Endothelial cell of umbilical vein (primary cell): ENCODE measurements around the gene FA2H. TPM values are rescaled to one million over a fixed set of nuclear protein-coding genes. Genes with fewer than 3 reads are reported as not detected.

Experiments used
- BruUV-seq: library from RNA; stranded (reverse); fragments of 400-500 nt; replicated peaks from 2 replicates; lab custom pipeline; 2021; lab: Mats Ljungman, UMichigan
- CTCF ChIA-PET: fragments of 300-600, 350-600 bp; sonication (Branson Sonifier 250); formaldehyde crosslinking; loops from one replicate; lab custom pipeline; 2021; ENCODE audit warnings: antibody characterized with exemption, inconsistent platforms; lab: Charles Lee
- POLR2A ChIA-PET: fragments of 300-600, 350-600 bp; sonication (Branson Sonifier 250); formaldehyde crosslinking; loops from one replicate; lab custom pipeline; 2021; ENCODE audit warnings: antibody characterized with exemption, inconsistent platforms; lab: Charles Lee
- DNase-seq: peaks from one replicate; pipeline ENCODE4 v3.0.0-alpha.2; 2011; ENCODE audit warnings: low read depth, low spot score
- FAIRE-seq: peaks from 2 replicates; lab custom pipeline; 2011; peaks lifted over from hg19 to GRCh38; lab: Jason Lieb, UNC
- H2AFZ ChIP-seq: 2 replicates; pipeline ENCODE4 v1.6.0; 2012; ENCODE audit warnings: low read depth, low read length, control low read depth, inconsistent platforms
- H3K27ac ChIP-seq: 2 replicates; pipeline ENCODE4 v1.5.1; 2011; ENCODE audit warnings: low read depth, mild to moderate bottlenecking, control low read depth, low read length, moderate library complexity; ENCODE audit not compliant: insufficient read depth
- H3K27me3 ChIP-seq, 2 experiments: 2 replicates each; pipeline versions ENCODE4 v1.6.0 to v1.6.1; 2011; ENCODE audit warnings: low read length in 2 of 2, mixed read lengths in 1 of 2; ENCODE audit not compliant: control insufficient read depth in 2 of 2, insufficient read depth in 2 of 2
- H3K36me3 ChIP-seq, 2 experiments: 2 replicates in 1 of 2; 3 replicates in 1 of 2; pipeline ENCODE4 v1.5.1; 2011; ENCODE audit warnings: low read length in 2 of 2, mild to moderate bottlenecking in 1 of 2, moderate library complexity in 1 of 2; ENCODE audit not compliant: control insufficient read depth in 2 of 2, insufficient read depth in 2 of 2; ENCODE audit errors: extremely low read depth in 1 of 2
- H3K4me1 ChIP-seq: 3 replicates; pipeline ENCODE4 v1.5.1; 2011; ENCODE audit warnings: mild to moderate bottlenecking, low read length; ENCODE audit not compliant: control insufficient read depth, insufficient read depth; ENCODE audit errors: extremely low read depth
- H3K4me2 ChIP-seq: 2 replicates; pipeline ENCODE4 v1.6.1; 2011; ENCODE audit warnings: low read length, control low read depth, mixed read lengths; ENCODE audit not compliant: insufficient read depth
- H3K4me3 ChIP-seq, 3 experiments: fragments of 200-600 bp in 1 of 3; sonication (generic), shearing (Covaris generic) in 1 of 3; replicated peaks in 1 of 3; 2 replicates each; pipeline ENCODE4 v1.5.1; 2011 to 2016; ENCODE audit warnings: control low read depth in 3 of 3, low read length in 3 of 3, mild to moderate bottlenecking in 2 of 3, inconsistent platforms in 1 of 3, low read depth in 1 of 3, moderate library complexity in 1 of 3; ENCODE audit not compliant: insufficient read depth in 1 of 3
- H3K79me2 ChIP-seq: 2 replicates; pipeline ENCODE4 v1.6.0; 2012; ENCODE audit warnings: low read length, inconsistent platforms; ENCODE audit not compliant: control insufficient read depth, insufficient read depth
- H3K9ac ChIP-seq: replicated peaks from 2 replicates; pipeline ENCODE3; 2011; ENCODE audit warnings: low read length, control low read depth; ENCODE audit not compliant: insufficient read depth; ENCODE audit errors: extremely low read depth
- H3K9me1 ChIP-seq: replicated peaks from 3 replicates; pipeline ENCODE4 v1.6.0; 2011; ENCODE audit warnings: mild to moderate bottlenecking, low read length; ENCODE audit not compliant: control insufficient read depth, insufficient read depth; ENCODE audit errors: extremely low read depth
- H3K9me3 ChIP-seq: replicated peaks from 2 replicates; pipeline ENCODE4 v1.5.1; 2012; ENCODE audit warnings: low read length, inconsistent platforms; ENCODE audit not compliant: control insufficient read depth, insufficient read depth
- H4K20me1 ChIP-seq: replicated peaks from 2 replicates; pipeline ENCODE3; 2011; ENCODE audit warnings: mild to moderate bottlenecking, low read length; ENCODE audit not compliant: control insufficient read depth, insufficient read depth; ENCODE audit errors: extremely low read depth
- EZH2 ChIP-seq: IDR thresholded peaks from 2 replicates; pipeline ENCODE4 v1.6.1; 2012; ENCODE audit warnings: borderline replicate concordance, low read depth, mild to moderate bottlenecking, moderate library complexity, low read length, inconsistent platforms; ENCODE audit not compliant: severe bottlenecking
- FOS ChIP-seq: IDR thresholded peaks from 2 replicates; pipeline ENCODE4 v1.6.1; 2011; ENCODE audit warnings: mild to moderate bottlenecking, low read length, moderate library complexity, borderline replicate concordance; ENCODE audit not compliant: insufficient read depth
- JUN ChIP-seq: IDR thresholded peaks from 2 replicates; pipeline ENCODE4 v1.6.1; 2011; ENCODE audit warnings: borderline replicate concordance, low read depth; ENCODE audit not compliant: insufficient read length, insufficient read depth
- POLR2A ChIP-seq: IDR thresholded peaks from 2 replicates; pipeline ENCODE4 v1.6.1; 2012; ENCODE audit warnings: low read depth, mild to moderate bottlenecking, control low read depth, low read length
- POLR2AphosphoS5 ChIP-seq: IDR thresholded peaks from 2 replicates; pipeline ENCODE4 v1.6.1; 2012; ENCODE audit warnings: low read depth, mild to moderate bottlenecking, control low read depth, low read length, moderate library complexity; ENCODE audit not compliant: insufficient read depth
- dilution Hi-C: fragments of 300-500 bp; cut with MboI; formaldehyde crosslinking; loops from one replicate; pipeline ENCODE4 v1.15.0; 2019; ENCODE audit warnings: low sequenced_read_pairs; ENCODE audit not compliant: extremely low pct_ligation_motif_present
- intact Hi-C: fragments of 100-400 bp; cut with micrococcal nuclease; formaldehyde crosslinking; loops from one replicate; pipeline ENCODE4 v1.10.0; 2022
- polyA plus RNA-seq, 4 experiments: library from polyadenylated mRNA; depleted of rRNA in 3 of 4; stranded (reverse) in 3 of 4; unstranded in 1 of 4; fragments of >200 nt; gene quantifications; 2 replicates each; pipeline versions ENCODE4 v1.2.1 to v1.2.3, GENCODE V29; 2011 to 2012; ENCODE audit warnings: missing spikeins in 1 of 4
- total RNA-seq: library from RNA; stranded (reverse); gene quantifications from 2 replicates; pipeline ENCODE4 v1.2.3, GENCODE V29; 2021
- TF ChIP-seq, protein P1 (sequence below), 2 donors: IDR thresholded peaks; 1 replicate in 1 of 2; 2 replicates in 1 of 2; pipeline ENCODE4 v1.5.1; 2011; ENCODE audit warnings: low read length in 2 of 2, mild to moderate bottlenecking in 2 of 2, moderate library complexity in 2 of 2, control low read depth in 1 of 2, inconsistent platforms in 1 of 2, low read depth in 1 of 2; ENCODE audit not compliant: insufficient read depth in 1 of 2; ENCODE audit errors: extremely low read depth in 1 of 2

FA2H gene
- total and polyA plus RNA-seq, 2 donors (not counting 3 experiments of a cell fraction or from before 2014, with no cell fraction given) = not detected

- dilution Hi-C loops = no loop called here
- Histone ChIP-seq H3K4me1 (no peaks in the 10 kb centered on the region), H4K20me1 (no peaks in the 10 kb centered on the region), H3K27me3 (peaks cover 4 to 15% of the 10 kb centered on the region in 2 experiments), H3K27ac (no peak overlapping the region), H3K4me2 (no peak overlapping the region), H3K9ac (no peak overlapping the region), H2AFZ (no peak overlapping the region), H3K9me1 (no peaks in the 10 kb centered on the region), H3K36me3 (no peaks in the 10 kb centered on the region), H3K4me3 (no peak overlapping the region), H3K9me3 (no peaks in the 10 kb centered on the region), H3K79me2 (no peaks in the 10 kb centered on the region)
- TF ChIP-seq JUN (no peak), FOS (no peak), EZH2 (no peak), POLR2A (no peak)
- no peak for DNase-seq
- no peak for FAIRE-seq
- ChIA-PET CTCF (interaction anchor here (1.8 kb wide), 1 partner anchor 45 kb away, joined by 8 read pairs; no protein-coding TSS in a partner anchor), POLR2A (no interaction called here)
- intact Hi-C loops = no loop called here
- no TSS peak for BruUV-seq
Observed at GRCh38 chr16:74817851-74818250, 43.2 kb upstream of the FA2H start.

DNA sequence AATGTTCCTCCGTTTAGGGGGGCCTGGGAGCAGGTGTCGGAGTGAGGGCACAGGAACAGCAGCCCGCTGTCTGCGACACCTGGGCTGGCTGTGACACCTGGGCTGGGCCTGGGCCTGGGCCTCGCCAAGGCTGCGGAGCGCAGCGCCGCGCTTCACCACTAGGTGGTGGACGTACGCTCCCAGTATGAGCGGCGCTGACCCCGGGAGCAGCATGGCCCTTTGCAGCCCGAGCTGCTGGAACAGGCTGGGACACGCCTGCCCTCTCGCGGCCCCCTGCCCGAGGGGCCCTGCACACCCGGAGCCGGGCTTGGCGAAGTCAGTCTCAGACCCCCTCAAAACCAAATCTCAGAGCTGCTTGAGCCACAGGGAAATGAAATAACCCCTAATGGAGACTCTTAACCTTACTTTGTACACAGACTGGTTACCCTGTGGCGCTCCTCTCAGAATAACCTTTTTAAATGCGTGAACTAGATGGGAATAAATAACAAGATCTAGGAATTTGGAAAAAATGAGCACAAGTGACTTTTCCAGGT is 38.6 kb upstream of the FA2H start:
- dilution Hi-C loops = no loop called here
- no peaks in the 10 kb centered on the region for H3K9me1 ChIP-seq
- H3K9ac ChIP-seq = no peak overlapping the region

More for the DNA sequence above, 38.6 kb upstream of the FA2H start:
- intact Hi-C loops = loop anchor here (1.0 kb wide), 3 partner anchors 49 to 298 kb away; no protein-coding TSS in a partner anchor
- no peaks in the 10 kb centered on the region for H3K36me3 ChIP-seq
- BruUV-seq = no TSS peak
- H3K4me1 ChIP-seq = no peaks in the 10 kb centered on the region
- no peaks in the 10 kb centered on the region for H3K9me3 ChIP-seq
- no peaks in the 10 kb centered on the region for H4K20me1 ChIP-seq
- POLR2A ChIA-PET = no interaction called here
- peaks cover 0 to 8% of the 10 kb centered on the region in 2 experiments for H3K27me3 ChIP-seq
- CTCF ChIA-PET = interaction anchor here (0.6 to 5.4 kb wide), 16 partner anchors 9 to 298 kb away, joined by 3 to 144 read pairs (median 5); partner anchors contain the start of gene FA2H
- no peaks in the 10 kb centered on the region for H3K79me2 ChIP-seq
- FAIRE-seq (peak; percentile 86), DNase-seq (peak; percentile 61)
- H3K4me2 ChIP-seq = no peak overlapping the region
- TF ChIP-seq POLR2AphosphoS5 (no peak), FOS (no peak), POLR2A (no peak)
- TF ChIP-seq, protein P1, sequence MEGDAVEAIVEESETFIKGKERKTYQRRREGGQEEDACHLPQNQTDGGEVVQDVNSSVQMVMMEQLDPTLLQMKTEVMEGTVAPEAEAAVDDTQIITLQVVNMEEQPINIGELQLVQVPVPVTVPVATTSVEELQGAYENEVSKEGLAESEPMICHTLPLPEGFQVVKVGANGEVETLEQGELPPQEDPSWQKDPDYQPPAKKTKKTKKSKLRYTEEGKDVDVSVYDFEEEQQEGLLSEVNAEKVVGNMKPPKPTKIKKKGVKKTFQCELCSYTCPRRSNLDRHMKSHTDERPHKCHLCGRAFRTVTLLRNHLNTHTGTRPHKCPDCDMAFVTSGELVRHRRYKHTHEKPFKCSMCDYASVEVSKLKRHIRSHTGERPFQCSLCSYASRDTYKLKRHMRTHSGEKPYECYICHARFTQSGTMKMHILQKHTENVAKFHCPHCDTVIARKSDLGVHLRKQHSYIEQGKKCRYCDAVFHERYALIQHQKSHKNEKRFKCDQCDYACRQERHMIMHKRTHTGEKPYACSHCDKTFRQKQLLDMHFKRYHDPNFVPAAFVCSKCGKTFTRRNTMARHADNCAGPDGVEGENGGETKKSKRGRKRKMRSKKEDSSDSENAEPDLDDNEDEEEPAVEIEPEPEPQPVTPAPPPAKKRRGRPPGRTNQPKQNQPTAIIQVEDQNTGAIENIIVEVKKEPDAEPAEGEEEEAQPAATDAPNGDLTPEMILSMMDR (IDR thresholded peaks at IDR 0.05; ENCODE audit: extremely low read depth in 1 of 2, insufficient read depth in 1 of 2, low read depth in 1 of 2, low read length in 2 of 2) = peak; percentile 97 to 98
- H3K27ac ChIP-seq = no peak overlapping the region
- peak overlapping the region; percentile 40 for H2AFZ ChIP-seq
- H3K4me3 ChIP-seq = no peak overlapping the region
